Thoracic aorta (tissue), 2 donors: Measurements from ENCODE around the gene FXR2. TPM values are rescaled to one million over a fixed set of nuclear protein-coding genes. Genes with fewer than 3 reads are reported as not detected.

Source experiments
- ATAC-seq: fragments of 150-250 bp; one replicate; pipeline ENCODE4 v1.8.0; 2017; ENCODE audit warnings: low read depth; ENCODE audit not compliant: insufficient number of reproducible peaks, low FRiP score
- DNase-seq: peaks from one replicate; pipeline ENCODE4 v3.0.0-alpha.2; 2020; ENCODE audit warnings: low spot score
- H3K27ac ChIP-seq, 2 donors: fragments of 200-600 bp; sonication (generic); 1 replicate in 1 of 2; 2 replicates in 1 of 2; pipeline ENCODE4 v1.5.1; 2016; ENCODE audit warnings: mild to moderate bottlenecking in 2 of 2, moderate library complexity in 2 of 2
- H3K27me3 ChIP-seq: fragments of 200-600 bp; sonication (generic); replicated peaks from 2 replicates; pipeline ENCODE4 v1.6.0; 2016; ENCODE audit warnings: mild to moderate bottlenecking; ENCODE audit not compliant: insufficient read depth
- H3K36me3 ChIP-seq: fragments of 200-600 bp; sonication (generic); one replicate; pipeline ENCODE4 v1.5.1; 2016
- H3K4me1 ChIP-seq, 2 donors: fragments of 200-600 bp; sonication (generic); 1 replicate in 1 of 2; 2 replicates in 1 of 2; pipeline versions ENCODE4 v1.5.1 to v1.6.0; 2016; ENCODE audit warnings: low read depth in 2 of 2, mild to moderate bottlenecking in 1 of 2; ENCODE audit not compliant: control insufficient read depth in 1 of 2
- H3K4me3 ChIP-seq: fragments of 200-600 bp; sonication (generic); 2 replicates; pipeline ENCODE4 v1.5.1; 2016; ENCODE audit warnings: mild to moderate bottlenecking
- H3K9me3 ChIP-seq: fragments of 200-600 bp; sonication (generic); 2 replicates; pipeline ENCODE4 v1.5.1; 2016
- CTCF ChIP-seq: fragments of 200-600 bp; sonication (generic); IDR thresholded peaks from one replicate; pipeline ENCODE4 v1.5.1; 2019; ENCODE audit warnings: antibody characterized with exemption
- total RNA-seq, 2 donors: library from RNA; depleted of rRNA; stranded (reverse); fragments of >200 nt; gene quantifications; one replicate each; pipeline versions ENCODE4 v1.1.0 to v1.2.3, GENCODE V29; 2016

Gene FXR2
- total RNA-seq, 2 donors from 2014 or later, result 42.8 to 53.9 TPM

GRCh38 chr17:7557147-7557764 lies 57.4 kb downstream of the FXR2 start:
- Histone ChIP-seq H3K27me3 (no peaks in the 10 kb centered on the region), H3K9me3 (no peaks in the 10 kb centered on the region), H3K4me3 (peak overlapping the region; percentile 97), H3K27ac (peak overlapping the region; percentile 91 to 95), H3K36me3 (no peaks in the 10 kb centered on the region), H3K4me1 (peaks cover 28 to 40% of the 10 kb centered on the region in 2 donors)
- ATAC-seq (no peak), DNase-seq (no peak)
- TF ChIP-seq CTCF, result no peak

DNA sequence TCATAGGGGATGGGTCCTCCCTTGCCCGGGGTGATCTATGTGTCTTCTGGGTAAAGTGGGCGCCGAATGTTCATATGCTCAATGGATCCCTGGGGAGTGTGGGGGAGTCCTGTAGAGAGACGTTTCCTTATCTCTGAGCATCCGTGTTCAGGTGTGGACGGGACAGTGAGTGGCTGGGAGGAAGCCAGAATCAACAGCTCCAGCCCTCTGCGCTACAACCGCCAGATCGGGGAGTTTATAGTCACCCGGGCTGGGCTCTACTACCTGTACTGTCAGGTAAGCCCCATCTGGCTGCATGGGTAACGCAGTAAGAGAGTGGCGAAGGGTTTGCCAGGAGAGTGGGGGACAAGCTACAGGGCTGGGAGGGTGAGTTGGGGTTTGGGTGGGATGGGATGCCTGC lies 58.1 kb downstream of the FXR2 start:
- no peak for TF ChIP-seq CTCF
- Histone ChIP-seq H3K36me3 (no peaks in the 10 kb centered on the region), H3K27me3 (no peaks in the 10 kb centered on the region), H3K27ac (no peak overlapping the region), H3K4me3 (no peak overlapping the region), H3K9me3 (no peaks in the 10 kb centered on the region), H3K4me1 (peaks cover 28 to 39% of the 10 kb centered on the region in 2 donors)
- DNase-seq (no peak), ATAC-seq (no peak)

DNA sequence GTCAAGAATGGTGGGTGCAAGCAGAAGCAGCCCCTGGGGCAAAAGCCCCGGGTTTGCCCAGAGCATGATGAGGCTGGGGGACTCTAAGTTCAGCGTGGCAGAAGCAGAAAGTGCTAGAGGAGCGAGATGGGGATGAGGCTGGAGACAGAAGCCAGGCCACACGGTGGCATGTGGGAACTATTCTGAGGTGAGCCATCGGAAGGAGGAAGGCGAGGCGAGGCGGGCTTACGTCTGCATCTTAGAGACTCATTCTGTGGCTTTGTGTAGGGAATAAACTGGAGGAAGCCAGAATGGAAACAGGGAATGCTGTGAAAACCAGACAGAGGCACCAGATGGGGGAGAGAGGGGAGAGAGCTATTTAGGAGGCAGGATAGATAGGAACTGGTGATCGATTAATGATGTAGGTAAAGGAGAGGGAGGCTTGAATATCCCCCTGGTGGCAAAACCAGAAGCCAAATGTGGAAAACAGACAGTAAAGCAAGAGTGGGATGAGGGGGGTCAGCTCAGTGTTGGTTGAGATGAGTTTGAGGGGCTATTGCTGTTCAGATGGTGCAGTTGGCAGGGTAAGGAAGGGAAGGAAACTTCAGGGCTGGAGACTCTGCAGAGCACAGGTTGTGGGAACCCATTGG lies 59.3 kb downstream of the FXR2 start:
- Histone ChIP-seq H3K27ac (no peak overlapping the region), H3K9me3 (no peaks in the 10 kb centered on the region), H3K36me3 (peaks cover 3% of the 10 kb centered on the region), H3K4me1 (peaks cover 24 to 36% of the 10 kb centered on the region in 2 donors), H3K27me3 (no peaks in the 10 kb centered on the region), H3K4me3 (no peak overlapping the region)
- DNase-seq, result no peak
- ATAC-seq, result no peak
- TF ChIP-seq CTCF, result no peak

DNA sequence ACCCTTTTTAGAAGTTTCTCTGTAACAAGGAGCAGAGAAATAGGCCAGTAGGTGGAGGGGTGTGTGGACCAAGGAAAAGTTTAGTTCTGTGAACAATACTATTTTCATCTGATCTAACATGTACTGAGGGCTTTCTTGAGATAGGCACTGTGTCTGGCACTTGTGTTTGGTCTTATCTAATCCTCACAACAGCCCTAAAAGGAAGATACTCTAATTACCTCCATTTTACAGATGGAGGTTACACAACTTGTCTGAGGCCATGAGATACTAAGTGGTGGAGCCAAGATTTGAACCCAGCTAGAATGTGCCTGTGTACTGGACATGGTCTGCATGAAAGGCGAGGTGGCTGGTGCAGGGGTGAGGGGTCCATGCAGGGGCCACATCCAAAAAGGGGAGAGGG lies 61.3 kb downstream of the FXR2 start:
- Histone ChIP-seq H3K9me3 (no peaks in the 10 kb centered on the region), H3K4me1 (peaks cover 16 to 30% of the 10 kb centered on the region in 2 donors), H3K36me3 (peaks cover 3% of the 10 kb centered on the region), H3K27me3 (no peaks in the 10 kb centered on the region), H3K27ac (peak overlapping the region in 1 of 2 donors; percentile 42), H3K4me3 (no peak overlapping the region)
- DNase-seq (no peak), ATAC-seq (no peak)
- no peak for TF ChIP-seq CTCF

DNA sequence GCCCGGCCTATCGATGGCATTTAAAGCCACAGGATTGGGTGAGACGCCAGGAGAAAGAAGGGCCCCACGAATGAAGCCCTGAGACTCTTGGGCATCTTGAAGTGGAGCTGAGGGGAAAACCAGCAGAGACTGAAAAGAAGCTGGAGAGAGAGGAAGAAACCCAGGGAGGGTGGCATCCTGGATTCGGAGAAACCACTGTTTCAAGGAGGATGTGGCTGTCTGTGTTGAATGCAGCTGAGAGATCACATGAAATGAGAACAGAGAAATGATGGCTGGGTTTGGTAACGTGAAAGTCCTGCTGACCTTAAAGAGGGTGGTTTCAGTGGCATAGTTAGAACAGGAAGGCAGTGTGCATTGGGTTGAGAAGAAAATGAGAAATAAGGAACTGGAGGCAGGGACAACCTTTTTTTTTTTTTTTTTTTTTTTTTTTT lies 62.1 kb downstream of the FXR2 start:
- TF ChIP-seq CTCF, result no peak
- Histone ChIP-seq H3K4me3 (no peak overlapping the region), H3K27ac (peak overlapping the region in 1 of 2 donors; percentile 17), H3K36me3 (peaks cover 3% of the 10 kb centered on the region), H3K4me1 (peaks cover 14 to 26% of the 10 kb centered on the region in 2 donors), H3K27me3 (no peaks in the 10 kb centered on the region), H3K9me3 (no peaks in the 10 kb centered on the region)
- ATAC-seq, result no peak
- no peak for DNase-seq
